Karpas-422 (cell line): ENCODE measurements around the gene TMA16. TPM values are rescaled to one million over a fixed set of nuclear protein-coding genes. Genes with fewer than 3 reads are reported as not detected.
"Not testable (repeated sequence)": the region's sequence is repeated elsewhere in the genome, so short reads cannot be mapped to it uniquely, and the experiment has no call there.

Experiments used
- DNase-seq: peaks from one replicate; pipeline ENCODE4 v3.0.0-alpha.2; 2015
- H2AFZ ChIP-seq: fragments of 200-600 bp; sonication (generic); 2 replicates; pipeline ENCODE4 v1.6.1; 2014; ENCODE audit warnings: antibody characterized with exemption, low read length, mixed read lengths
- H3K27ac ChIP-seq: fragments of 200-600 bp; sonication (generic); 2 replicates; pipeline ENCODE4 v1.5.1; 2014; ENCODE audit warnings: mild to moderate bottlenecking, low read length, moderate library complexity
- H3K27me3 ChIP-seq: fragments of 200-600 bp; sonication (generic); 2 replicates; pipeline ENCODE4 v1.6.1; 2014; ENCODE audit warnings: low read length, mixed read lengths
- H3K36me3 ChIP-seq: fragments of 200-600 bp; sonication (generic); 2 replicates; pipeline ENCODE4 v1.6.1; 2014; ENCODE audit warnings: low read length, mixed read lengths; ENCODE audit not compliant: insufficient read depth
- H3K4me1 ChIP-seq: fragments of 200-600 bp; sonication (generic); 2 replicates; pipeline ENCODE4 v1.6.1; 2014; ENCODE audit warnings: mild to moderate bottlenecking, low read length, mixed read lengths
- H3K4me2 ChIP-seq: fragments of 200-600 bp; sonication (generic); 2 replicates; pipeline ENCODE4 v1.6.1; 2014; ENCODE audit warnings: low read length, low read depth, mild to moderate bottlenecking; ENCODE audit not compliant: poor library complexity, severe bottlenecking
- H3K4me3 ChIP-seq: fragments of 200-600 bp; sonication (generic); 2 replicates; pipeline ENCODE4 v1.5.1; 2014; ENCODE audit warnings: mild to moderate bottlenecking, antibody characterized with exemption, low read length, mixed read lengths
- H3K79me2 ChIP-seq: fragments of 200-600 bp; sonication (generic); 2 replicates; pipeline ENCODE4 v1.6.1; 2014; ENCODE audit warnings: mild to moderate bottlenecking, low read length, mixed read lengths
- H3K9ac ChIP-seq: fragments of 200-600 bp; sonication (generic); 2 replicates; pipeline ENCODE4 v1.6.0; 2014; ENCODE audit warnings: low read length
- H3K9me2 ChIP-seq: fragments of 200-600 bp; sonication (generic), shearing (Covaris generic); replicated peaks from 2 replicates; pipeline ENCODE4 v1.6.0; 2014; ENCODE audit warnings: mild to moderate bottlenecking, low read length, moderate library complexity; ENCODE audit not compliant: insufficient read depth
- H3K9me3 ChIP-seq: fragments of 300-700, 200-600 bp; sonication (generic); 2 replicates; pipeline ENCODE4 v1.6.1; 2014; ENCODE audit warnings: low read length, mixed read lengths
- H4K20me1 ChIP-seq: fragments of 200-600 bp; sonication (generic); 2 replicates; pipeline ENCODE4 v1.6.1; 2014; ENCODE audit warnings: mild to moderate bottlenecking, antibody characterized with exemption, low read length, low read depth; ENCODE audit not compliant: insufficient read depth
- total RNA-seq: library from RNA; depleted of rRNA; stranded (reverse); fragments of >200 nt; shearing (Covaris generic); gene quantifications from 2 replicates; pipeline ENCODE4 v1.2.3, GENCODE V29; 2014; ENCODE audit warnings: low replicate concordance; rRNA removed

TMA16 gene
- 86.0 and 89.8 TPM in 2 replicates for total RNA-seq

DNA sequence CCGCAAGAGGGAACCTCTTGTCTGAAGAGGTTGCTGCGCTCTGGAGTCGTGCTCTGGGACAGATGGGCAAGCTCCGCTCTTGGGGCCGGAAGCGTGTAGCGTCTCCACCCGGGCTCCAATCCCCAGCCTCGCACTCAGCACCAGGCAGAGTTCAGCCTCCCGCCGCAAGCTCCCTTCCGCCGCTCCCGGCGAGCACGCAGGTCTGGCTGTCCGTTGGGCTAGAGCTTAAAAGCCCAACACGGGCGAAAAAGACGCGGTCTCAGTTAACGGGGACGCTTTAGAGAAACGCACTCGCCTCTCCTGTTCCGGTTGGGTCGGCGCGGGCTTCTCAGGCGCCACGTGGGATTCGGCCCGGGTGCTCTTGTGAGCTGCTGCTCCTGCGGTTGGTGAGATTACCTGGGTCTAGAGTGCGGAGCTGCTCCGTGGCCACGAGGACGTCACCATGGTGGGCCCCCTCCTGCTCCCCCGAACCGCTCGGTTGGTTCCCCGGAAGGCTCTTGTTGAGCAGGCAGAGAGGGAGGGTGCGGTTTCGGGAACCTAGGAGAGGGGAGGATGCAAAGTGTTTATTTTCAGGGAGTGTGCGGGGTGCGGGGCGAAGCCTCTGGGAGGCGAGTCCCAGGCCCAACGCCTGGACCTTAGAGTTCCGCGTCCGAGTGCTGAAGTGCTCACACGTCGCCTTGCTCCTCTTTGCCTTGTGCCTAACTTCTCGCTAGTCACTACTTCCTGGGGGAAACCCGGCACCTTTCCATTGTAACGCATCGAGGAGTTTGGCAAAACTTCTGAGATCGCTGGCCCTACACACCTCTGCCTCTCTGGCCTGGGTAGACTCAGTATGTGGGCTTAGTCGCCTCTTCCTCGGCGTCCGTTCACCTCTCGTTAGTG lies at the start of gene TMA16:
Gene TMA16 (plus strand): TSS at position 331 of the 882 bp plus-strand sequence. CDS start 112 bp downstream, at position 443.
- peak within 1 kb of the TSS; percentile 83 for H3K4me2 ChIP-seq
- no peaks in the 10 kb centered on the region for H3K9me2 ChIP-seq
- DNase-seq: peak; percentile 99
- H3K9ac ChIP-seq: peak within 1 kb of the TSS; percentile 91
- no peaks in the 10 kb centered on the region for H3K9me3 ChIP-seq
- H4K20me1 ChIP-seq: no peaks in the 10 kb centered on the region
- H2AFZ ChIP-seq: peak within 1 kb of the TSS; percentile 17; the same call in 1 of the 2 replicates
- H3K27me3 ChIP-seq: no peaks in the 10 kb centered on the region
- peaks cover 24% of the 10 kb centered on the region for H3K36me3 ChIP-seq
- peaks cover 23% of the 10 kb centered on the region for H3K4me1 ChIP-seq
- H3K4me3 ChIP-seq: peak within 1 kb of the TSS; percentile 85
- peaks cover 50% of the 10 kb centered on the region for H3K79me2 ChIP-seq
- peak within 1 kb of the TSS; percentile 86 for H3K27ac ChIP-seq

DNA sequence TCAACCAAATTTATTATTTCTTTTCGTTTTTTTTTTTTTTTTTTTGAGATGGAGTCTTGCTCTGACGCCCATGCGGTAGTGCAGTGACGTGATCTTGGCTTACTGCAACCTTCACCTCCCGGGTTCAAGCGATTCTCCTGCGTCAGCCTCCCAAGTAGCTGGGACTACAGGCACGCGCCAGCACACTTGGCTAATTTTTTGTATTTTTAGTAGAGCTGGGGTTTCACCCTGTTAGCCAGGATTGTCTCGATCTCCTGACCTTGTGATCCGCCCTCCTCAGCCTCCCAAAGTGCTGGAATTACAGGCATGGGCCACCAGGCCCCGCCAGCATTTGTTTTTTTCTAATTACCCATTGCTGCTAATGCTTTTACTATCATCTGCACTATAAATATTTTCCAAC lies 47.5 kb upstream of the TMA16 start:
- H3K9me3 ChIP-seq, H3K36me3 ChIP-seq, H3K4me2 ChIP-seq, H3K27ac ChIP-seq, H3K79me2 ChIP-seq, H3K9ac ChIP-seq, H2AFZ ChIP-seq, H4K20me1 ChIP-seq, H3K4me3 ChIP-seq, DNase-seq, H3K4me1 ChIP-seq, H3K27me3 ChIP-seq, H3K9me2 ChIP-seq: not testable (repeated sequence)

DNA sequence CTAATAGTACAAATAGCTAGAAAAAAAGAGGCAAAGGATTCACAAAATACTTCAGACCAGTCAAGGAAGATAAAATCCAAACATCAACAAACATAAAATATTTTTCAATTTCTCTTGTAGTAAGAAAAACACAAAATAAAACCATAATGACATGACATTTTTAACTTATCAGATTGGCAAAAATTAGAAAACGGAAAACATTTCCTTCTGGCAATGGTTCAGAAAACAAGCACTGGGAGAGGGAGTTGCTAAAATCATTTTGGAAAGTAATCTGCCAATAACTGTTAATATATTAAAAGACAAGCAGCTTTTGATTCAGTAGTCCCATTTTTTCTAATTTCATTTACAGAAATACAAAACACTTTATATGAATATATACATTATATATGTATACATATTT lies 47.0 kb upstream of the TMA16 start:
- Histone ChIP-seq H3K9me2 (no peaks in the 10 kb centered on the region), H3K36me3 (no peaks in the 10 kb centered on the region), H3K4me2 (no peak overlapping the region), H3K4me3 (no peak overlapping the region), H4K20me1 (no peaks in the 10 kb centered on the region), H3K27me3 (peaks cover 5% of the 10 kb centered on the region; the same call in 1 of the 2 replicates), H3K9me3 (no peaks in the 10 kb centered on the region), H3K79me2 (no peaks in the 10 kb centered on the region), H3K9ac (no peak overlapping the region), H3K27ac (no peak overlapping the region), H2AFZ (no peak overlapping the region), H3K4me1 (no peaks in the 10 kb centered on the region)
- DNase-seq: no peak

DNA sequence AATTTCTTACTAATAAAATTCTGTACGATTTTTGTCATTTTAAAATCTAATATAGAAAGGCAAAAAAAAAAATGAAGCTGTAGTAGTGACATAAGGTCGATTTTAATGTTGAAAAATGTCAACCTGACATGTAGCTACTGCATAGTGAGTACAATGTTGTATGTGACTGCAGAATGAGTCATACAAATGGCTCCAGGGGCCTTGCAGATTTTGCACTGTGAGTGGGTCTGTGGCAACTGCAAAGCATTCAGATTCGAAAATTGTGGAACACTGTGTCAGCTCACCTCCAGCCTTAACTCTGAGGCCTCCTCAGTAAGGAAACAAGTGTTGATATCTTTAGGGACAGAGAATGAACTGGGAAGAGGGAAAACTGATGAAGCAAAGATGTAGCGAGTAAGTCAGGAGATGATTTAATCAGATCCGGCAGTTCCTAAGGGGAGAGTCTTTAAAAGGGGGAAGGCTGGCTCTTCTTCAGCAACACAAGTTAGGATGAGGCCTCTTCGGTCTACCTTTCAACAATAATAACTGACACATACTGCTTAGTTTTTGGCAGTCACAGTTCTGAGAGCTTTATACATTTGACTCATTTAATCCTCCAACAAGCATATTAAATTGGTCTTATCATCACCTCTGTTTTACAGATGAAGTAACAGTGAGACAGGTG lies 45.8 kb upstream of the TMA16 start:
- H3K9ac ChIP-seq: no peak overlapping the region
- H2AFZ ChIP-seq: no peak overlapping the region
- H3K27me3 ChIP-seq: peaks cover 5% of the 10 kb centered on the region; the same call in 1 of the 2 replicates
- H3K4me1 ChIP-seq: no peaks in the 10 kb centered on the region
- no peak overlapping the region for H3K4me3 ChIP-seq
- no peak for DNase-seq
- no peaks in the 10 kb centered on the region for H3K9me3 ChIP-seq
- H3K79me2 ChIP-seq: no peaks in the 10 kb centered on the region
- no peaks in the 10 kb centered on the region for H3K9me2 ChIP-seq
- no peak overlapping the region for H3K27ac ChIP-seq
- H4K20me1 ChIP-seq: no peaks in the 10 kb centered on the region
- H3K36me3 ChIP-seq: no peaks in the 10 kb centered on the region
- H3K4me2 ChIP-seq: no peak overlapping the region

DNA sequence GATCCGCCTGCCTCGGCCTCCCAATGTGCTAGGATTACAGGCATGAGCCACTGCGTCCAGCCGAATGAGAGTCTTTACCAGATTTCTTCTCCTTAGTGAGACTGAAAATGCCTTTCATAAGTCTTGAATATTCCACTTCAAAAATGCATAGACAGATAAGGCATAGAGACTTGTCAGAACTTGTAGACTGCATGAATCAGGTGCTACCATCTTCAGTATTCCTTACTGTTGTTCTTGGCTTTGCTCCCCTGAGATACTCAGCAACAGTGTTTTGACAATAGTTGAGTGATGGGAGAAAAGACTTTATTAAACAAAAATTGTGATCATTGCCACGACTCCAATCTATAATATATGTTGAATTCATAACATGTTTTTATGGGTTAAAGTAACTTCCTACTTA lies 31.9 kb upstream of the TMA16 start:
- Histone ChIP-seq H3K36me3 (no peaks in the 10 kb centered on the region), H2AFZ (no peak overlapping the region), H3K9me3 (no peaks in the 10 kb centered on the region), H3K4me3 (no peak overlapping the region), H3K79me2 (no peaks in the 10 kb centered on the region), H3K27ac (no peak overlapping the region), H3K27me3 (no peaks in the 10 kb centered on the region), H3K4me1 (no peaks in the 10 kb centered on the region), H3K9me2 (no peaks in the 10 kb centered on the region), H3K9ac (no peak overlapping the region), H3K4me2 (no peak overlapping the region), H4K20me1 (no peaks in the 10 kb centered on the region)
- no peak for DNase-seq

DNA sequence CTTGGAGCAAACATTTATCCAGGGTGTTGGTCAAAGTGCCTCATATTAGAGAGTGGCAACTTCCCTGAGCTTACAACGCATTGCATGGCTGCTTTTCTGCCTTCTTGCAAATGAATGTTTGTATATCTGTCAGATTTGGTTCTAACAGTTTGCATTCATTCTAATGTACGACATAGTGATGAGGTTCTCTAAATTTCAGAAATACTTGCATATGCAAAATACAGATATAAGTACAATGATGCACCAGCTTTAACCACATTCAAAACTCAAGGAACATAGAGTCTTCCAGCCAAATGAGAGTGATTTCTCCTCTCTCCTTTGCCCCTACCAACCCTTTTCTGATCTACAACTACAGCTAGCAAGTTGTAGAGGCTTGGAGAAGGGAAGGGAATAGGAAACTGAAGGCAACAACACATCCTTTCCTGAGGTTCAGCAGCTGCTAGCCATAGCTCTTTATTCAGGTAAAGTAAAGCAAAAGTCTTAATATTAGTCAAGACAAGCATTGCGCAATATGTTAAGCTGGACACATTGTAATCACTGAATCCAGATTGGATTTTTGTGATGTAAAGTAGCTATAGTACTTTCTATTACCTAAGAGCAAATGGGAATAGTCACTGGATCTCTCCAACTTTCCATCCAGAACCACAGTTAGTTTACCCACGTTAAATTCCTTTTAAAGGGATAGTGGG lies 27.3 kb upstream of the TMA16 start:
- Histone ChIP-seq H3K4me1 (no peaks in the 10 kb centered on the region), H3K9me3 (no peaks in the 10 kb centered on the region), H3K4me2 (no peak overlapping the region), H2AFZ (no peak overlapping the region), H3K4me3 (no peak overlapping the region), H3K27ac (no peak overlapping the region), H3K27me3 (no peaks in the 10 kb centered on the region), H3K9me2 (no peaks in the 10 kb centered on the region), H3K9ac (no peak overlapping the region), H4K20me1 (no peaks in the 10 kb centered on the region), H3K79me2 (no peaks in the 10 kb centered on the region), H3K36me3 (no peaks in the 10 kb centered on the region)
- no peak for DNase-seq

DNA sequence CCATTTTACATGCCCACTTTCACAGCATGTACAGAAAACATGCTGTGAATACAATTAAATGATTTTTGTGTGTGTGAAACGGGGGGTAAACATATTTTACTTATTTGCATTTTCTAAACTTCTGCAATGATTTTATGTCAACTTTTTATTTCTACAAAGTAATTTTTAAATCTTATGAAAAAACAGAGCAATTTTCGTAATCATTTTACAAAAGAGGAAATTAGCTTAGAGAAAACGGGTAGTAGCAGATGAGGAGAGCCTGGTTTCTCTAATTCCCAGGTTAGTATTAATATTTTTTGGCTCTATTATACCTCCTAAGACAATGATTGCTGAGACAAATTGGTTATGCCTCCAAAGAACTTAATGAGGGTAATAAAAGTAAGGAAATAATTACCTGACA lies 24.1 kb upstream of the TMA16 start:
- Histone ChIP-seq H3K27ac (no peak overlapping the region), H3K9me3 (no peaks in the 10 kb centered on the region), H3K36me3 (no peaks in the 10 kb centered on the region), H2AFZ (no peak overlapping the region), H3K4me1 (no peaks in the 10 kb centered on the region), H3K79me2 (no peaks in the 10 kb centered on the region), H3K27me3 (no peaks in the 10 kb centered on the region), H4K20me1 (no peaks in the 10 kb centered on the region), H3K4me2 (no peak overlapping the region), H3K9me2 (no peaks in the 10 kb centered on the region), H3K4me3 (no peak overlapping the region), H3K9ac (no peak overlapping the region)
- no peak for DNase-seq

DNA sequence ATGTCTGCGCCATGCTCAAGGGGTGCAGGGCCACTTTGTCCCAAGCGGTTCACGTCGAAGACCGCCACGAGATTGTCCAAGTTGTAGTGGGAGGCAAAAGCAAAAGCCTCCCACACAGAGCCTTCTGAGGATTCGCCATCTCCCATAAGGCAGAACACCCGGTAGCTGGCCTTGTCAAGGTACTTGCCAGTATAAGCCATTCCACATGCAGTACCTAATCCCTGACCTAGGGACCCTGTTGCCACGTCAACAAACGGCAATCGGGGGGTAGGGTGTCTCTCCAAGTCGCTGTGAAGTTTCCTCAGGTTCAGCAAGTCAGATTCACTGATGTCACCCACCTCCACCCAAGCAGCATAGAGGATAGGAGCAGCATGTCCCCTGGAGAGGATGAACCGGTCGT lies 21.4 kb upstream of the TMA16 start:
- Histone ChIP-seq H4K20me1 (no peaks in the 10 kb centered on the region), H3K4me3 (no peak overlapping the region), H3K27ac (no peak overlapping the region), H3K9ac (no peak overlapping the region), H3K79me2 (no peaks in the 10 kb centered on the region), H3K4me1 (no peaks in the 10 kb centered on the region), H3K9me3 (no peaks in the 10 kb centered on the region), H3K27me3 (no peaks in the 10 kb centered on the region), H3K9me2 (no peaks in the 10 kb centered on the region), H3K4me2 (no peak overlapping the region), H3K36me3 (no peaks in the 10 kb centered on the region), H2AFZ (no peak overlapping the region)
- no peak for DNase-seq
